PC-9 (cell line): ENCODE results near the gene USP35. TPM values are rescaled to one million over a fixed set of nuclear protein-coding genes. Genes with fewer than 3 reads are reported as not detected.

ENCODE experiments used
- BruUV-seq: library from RNA; stranded (reverse); fragments of 400-500 nt; replicated peaks from 2 replicates; lab custom pipeline; 2021; lab: Mats Ljungman, UMichigan
- CTCF ChIA-PET: fragments of 300-600 bp; sonication (Branson Sonifier 250); formaldehyde crosslinking; loops from one replicate; lab custom pipeline; 2022; ENCODE audit warnings: antibody characterized with exemption; lab: Charles Lee
- POLR2A ChIA-PET: fragments of 300-600 bp; sonication (Branson Sonifier 250); formaldehyde crosslinking; loops from one replicate; lab custom pipeline; 2022; ENCODE audit warnings: antibody characterized with exemption; ENCODE audit not compliant: unreplicated experiment; lab: Charles Lee
- DNase-seq, 2 experiments: peaks; one replicate each; pipeline versions ENCODE4 v3.0.0 to v3.0.0-alpha.2; 2015 to 2022; ENCODE audit warnings: mixed read lengths in 1 of 2
- H2AFZ ChIP-seq: fragments of 200-600 bp; sonication (generic); 2 replicates; pipeline ENCODE4 v1.8.1; 2017; ENCODE audit warnings: antibody characterized with exemption
- H3F3A ChIP-seq: fragments of 200-600 bp; sonication (generic); 2 replicates; pipeline ENCODE4 v1.8.1; 2017; ENCODE audit warnings: antibody characterized with exemption, mild to moderate bottlenecking, low read depth; ENCODE audit not compliant: insufficient read depth
- H3K27ac ChIP-seq: fragments of 200-600 bp; sonication (generic); 2 replicates; pipeline ENCODE4 v1.6.1; 2016; ENCODE audit warnings: mixed run types
- H3K27me3 ChIP-seq: fragments of 200-600 bp; sonication (generic); 2 replicates; pipeline ENCODE4 v1.6.1; 2016; ENCODE audit warnings: low read depth, mixed run types; ENCODE audit not compliant: insufficient read depth
- H3K36me3 ChIP-seq: fragments of 200-600 bp; sonication (generic); 2 replicates; pipeline ENCODE4 v1.6.1; 2016; ENCODE audit warnings: low read depth, mixed run types
- H3K4me1 ChIP-seq: fragments of 200-600 bp; sonication (generic); replicated peaks from 2 replicates; pipeline ENCODE4 v1.6.1; 2016; ENCODE audit warnings: mixed run types; ENCODE audit not compliant: insufficient read depth
- H3K4me2 ChIP-seq: fragments of 200-600 bp; sonication (generic); 2 replicates; pipeline ENCODE4 v1.6.1; 2017; ENCODE audit warnings: mixed run types
- H3K4me3 ChIP-seq: fragments of 200-600 bp; sonication (generic); 2 replicates; pipeline ENCODE4 v1.6.1; 2016; ENCODE audit warnings: mixed run types
- H3K79me2 ChIP-seq: fragments of 200-600 bp; sonication (generic); 2 replicates; pipeline ENCODE4 v1.6.1; 2017; ENCODE audit warnings: low read depth, mixed run types
- H3K9me2 ChIP-seq: fragments of 200-600 bp; sonication (generic); 2 replicates; pipeline ENCODE4 v1.8.1; 2017; ENCODE audit warnings: mild to moderate bottlenecking; ENCODE audit not compliant: insufficient read depth
- H3K9me3 ChIP-seq: fragments of 200-600 bp; sonication (generic); 2 replicates; pipeline ENCODE4 v1.8.1; 2016; ENCODE audit warnings: low read depth; ENCODE audit not compliant: insufficient read depth
- H4K20me1 ChIP-seq: fragments of 200-600 bp; sonication (generic); 2 replicates; pipeline ENCODE4 v1.8.1; 2017; ENCODE audit not compliant: insufficient read depth
- CTCF ChIP-seq: fragments of 200-600 bp; sonication (generic); conservative IDR thresholded peaks from 2 replicates; pipeline ENCODE4 v1.6.1; 2017; ENCODE audit warnings: mixed run types, antibody characterized with exemption, mild to moderate bottlenecking, moderate library complexity
- EZH2 ChIP-seq: fragments of 200-600 bp; sonication (generic); IDR thresholded peaks from 2 replicates; pipeline ENCODE4 v1.8.0; 2017; ENCODE audit warnings: antibody characterized with exemption, low read depth
- intact Hi-C: fragments of 100-400 bp; cut with micrococcal nuclease; formaldehyde crosslinking; loops from one replicate; pipeline ENCODE4 v1.10.0; 2022; ENCODE audit not compliant: unreplicated experiment
- total RNA-seq: library from RNA; stranded (reverse); gene quantifications from 2 replicates; pipeline ENCODE4 v1.2.3, GENCODE V29; 2021

The USP35 gene
- total RNA-seq, 1 experiment from 2014 or later: 13.5 TPM

- DNase-seq: no peak
- Histone ChIP-seq H4K20me1 (no peaks in the 10 kb centered on the region; the same call in 1 of the 2 replicates), H2AFZ (no peak overlapping the region), H3K79me2 (no peaks in the 10 kb centered on the region), H3F3A (peaks cover 5% of the 10 kb centered on the region; the same call in 1 of the 2 replicates), H3K9me3 (no peaks in the 10 kb centered on the region), H3K9me2 (no peaks in the 10 kb centered on the region), H3K27ac (no peak overlapping the region), H3K4me2 (no peak overlapping the region), H3K4me1 (no peaks in the 10 kb centered on the region; the same call in 1 of the 2 replicates), H3K36me3 (no peaks in the 10 kb centered on the region), H3K27me3 (no peaks in the 10 kb centered on the region), H3K4me3 (no peak overlapping the region)
- TF ChIP-seq EZH2 (no peak), CTCF (no peak)
- ChIA-PET POLR2A (no interaction called here), CTCF (no interaction called here)
- BruUV-seq: no TSS peak
- intact Hi-C loops: no loop called here
Observed at GRCh38 chr11:78196661-78197091, 8.0 kb downstream of the USP35 start.

GRCh38 chr11:78197816-78198215 lies 9.1 kb downstream of the USP35 start:
- H3K36me3 ChIP-seq: no peaks in the 10 kb centered on the region
- ChIA-PET POLR2A (interaction anchor here (0.6 kb wide), 1 partner anchor 26 kb away, joined by 5 read pairs; no protein-coding TSS in a partner anchor), CTCF (no interaction called here)
- no peaks in the 10 kb centered on the region; the same call in 1 of the 2 replicates for H4K20me1 ChIP-seq
- no peaks in the 10 kb centered on the region for H3K27me3 ChIP-seq
- no peaks in the 10 kb centered on the region for H3K79me2 ChIP-seq
- no peak for DNase-seq
- intact Hi-C loops: no loop called here
- H3K4me2 ChIP-seq: no peak overlapping the region
- no TSS peak for BruUV-seq
- H3K4me3 ChIP-seq: no peak overlapping the region
- H3K9me2 ChIP-seq: no peaks in the 10 kb centered on the region
- no peak overlapping the region for H2AFZ ChIP-seq
- H3F3A ChIP-seq: peaks cover 5% of the 10 kb centered on the region; the same call in 1 of the 2 replicates
- TF ChIP-seq EZH2 (no peak), CTCF (no peak)
- H3K9me3 ChIP-seq: no peaks in the 10 kb centered on the region
- H3K4me1 ChIP-seq: no peaks in the 10 kb centered on the region; the same call in 1 of the 2 replicates
- no peak overlapping the region for H3K27ac ChIP-seq

- H3K27ac ChIP-seq: no peak overlapping the region
- H4K20me1 ChIP-seq: no peaks in the 10 kb centered on the region; the same call in 1 of the 2 replicates
- no TSS peak for BruUV-seq
- no peak for TF ChIP-seq EZH2
- TF ChIP-seq CTCF: no peak
- no peak for DNase-seq
- no peak overlapping the region for H3K4me3 ChIP-seq
- no peak overlapping the region for H2AFZ ChIP-seq
- no peaks in the 10 kb centered on the region for H3K27me3 ChIP-seq
- no peaks in the 10 kb centered on the region for H3K9me2 ChIP-seq
- ChIA-PET POLR2A (no interaction called here), CTCF (no interaction called here)
- peaks cover 2% of the 10 kb centered on the region; the same call in 1 of the 2 replicates for H3F3A ChIP-seq
- no peaks in the 10 kb centered on the region for H3K9me3 ChIP-seq
- no peaks in the 10 kb centered on the region; the same call in 1 of the 2 replicates for H3K4me1 ChIP-seq
- intact Hi-C loops: no loop called here
- H3K79me2 ChIP-seq: no peaks in the 10 kb centered on the region
- H3K4me2 ChIP-seq: no peak overlapping the region
- no peaks in the 10 kb centered on the region for H3K36me3 ChIP-seq
Observed at GRCh38 chr11:78199015-78199652, 10.4 kb downstream of the USP35 start.
